ENCODE data around the gene ATAD5.
"Not testable (repeated sequence)": the region's sequence is repeated elsewhere in the genome, so short reads cannot be mapped to it uniquely, and the experiment has no call there.

The ATAD5 gene

GRCh38 chr17:30831663-30832437 is at the start of gene ATAD5:
Gene ATAD5 (plus strand): TSS chr17:30831966. CDS start chr17:30832348, 382 bp downstream.
- DNase-seq (ENCODE audit: low spot score): peak; percentile 89

GRCh38 chr17:30782206-30782605 is 49.6 kb upstream of the ATAD5 start:
- DNase-seq (ENCODE audit: low spot score): no peak

- no peak for DNase-seq (ENCODE audit: low spot score)
Measured at GRCh38 chr17:30788918-30789317, 42.8 kb upstream of the ATAD5 start.

GRCh38 chr17:30790279-30790678 is 41.5 kb upstream of the ATAD5 start:
- DNase-seq (ENCODE audit: low spot score): no peak

- DNase-seq (ENCODE audit: low spot score): no peak
Measured at GRCh38 chr17:30793282-30793977, 38.3 kb upstream of the ATAD5 start.

GRCh38 chr17:30794372-30794771 is 37.4 kb upstream of the ATAD5 start:
- DNase-seq (ENCODE audit: low spot score): no peak

- no peak for DNase-seq (ENCODE audit: low spot score)
Measured at GRCh38 chr17:30796016-30796415, 35.8 kb upstream of the ATAD5 start.

GRCh38 chr17:30801671-30802070 is 30.1 kb upstream of the ATAD5 start:
- DNase-seq (ENCODE audit: low spot score): no peak

- DNase-seq (ENCODE audit: low spot score): no peak
Measured at GRCh38 chr17:30805944-30806456, 25.8 kb upstream of the ATAD5 start.

- DNase-seq (ENCODE audit: low spot score): no peak
Measured at GRCh38 chr17:30807896-30808295, 23.9 kb upstream of the ATAD5 start.

GRCh38 chr17:30808785-30809286 is 22.9 kb upstream of the ATAD5 start:
- DNase-seq (ENCODE audit: low spot score): peak; percentile 66

- no peak for DNase-seq (ENCODE audit: low spot score)
Measured at GRCh38 chr17:30809867-30810266, 21.9 kb upstream of the ATAD5 start.

GRCh38 chr17:30812218-30813177 is 19.3 kb upstream of the ATAD5 start:
- DNase-seq (ENCODE audit: low spot score): no peak

- DNase-seq (ENCODE audit: low spot score): not testable (repeated sequence)
Measured at GRCh38 chr17:30814236-30814635, 17.5 kb upstream of the ATAD5 start.

- not testable (repeated sequence) for DNase-seq (ENCODE audit: low spot score)
Measured at GRCh38 chr17:30814860-30815259, 16.9 kb upstream of the ATAD5 start.

GRCh38 chr17:30816165-30816564 is 15.6 kb upstream of the ATAD5 start:
- DNase-seq (ENCODE audit: low spot score): no peak

GRCh38 chr17:30819971-30820705 is 11.6 kb upstream of the ATAD5 start:
- no peak for DNase-seq (ENCODE audit: low spot score)

GRCh38 chr17:30821871-30822723 is 9.7 kb upstream of the ATAD5 start:
- DNase-seq (ENCODE audit: low spot score): no peak

- peak; percentile 35 for DNase-seq (ENCODE audit: low spot score)
Measured at GRCh38 chr17:30822919-30823318, 8.8 kb upstream of the ATAD5 start.

GRCh38 chr17:30823421-30823820 is 8.3 kb upstream of the ATAD5 start:
- DNase-seq (ENCODE audit: low spot score): no peak

Measured in CD4-positive, alpha-beta T cell treated with Interleukin-15 for 4 hours (primary cell).